HepG2 (cell line): ENCODE results near the gene VPS37D. TPM values are rescaled to one million over a fixed set of nuclear protein-coding genes. Genes with fewer than 3 reads are reported as not detected.

Experiments
- FOXP1 ChIP-seq, 2 experiments: fragments of 450-650 bp in 1 of 2; IDR thresholded peaks; 2 replicates each; pipeline ENCODE4 v1.6.1; 2017 to 2018; ENCODE audit warnings: antibody characterized with exemption in 1 of 2
- HNF4A ChIP-seq: sonication (generic); formaldehyde crosslinking; IDR thresholded peaks from 2 replicates; pipeline ENCODE4 v1.4.0; 2020; ENCODE audit warnings: missing genetic modification reagents
- KAT7 ChIP-seq: IDR thresholded peaks from 2 replicates; pipeline ENCODE4 v1.6.1; 2018; ENCODE audit warnings: borderline replicate concordance, missing compliant biosample characterization
- NCOR1 ChIP-seq: fragments of 200-600 bp; sonication (generic); IDR thresholded peaks from 2 replicates; pipeline ENCODE4 v1.7.0; 2017; ENCODE audit warnings: antibody characterized with exemption, low read length, borderline replicate concordance
- PITX1 ChIP-seq: sonication (generic); formaldehyde crosslinking; IDR thresholded peaks from 2 replicates; pipeline ENCODE4 v1.5.1; 2020; ENCODE audit warnings: mild to moderate bottlenecking, missing genetic modification reagents
- POLR2AphosphoS5 ChIP-seq: IDR thresholded peaks from 2 replicates; pipeline ENCODE4 v1.6.1; 2012; ENCODE audit warnings: low read depth, low read length
- ZFP1 ChIP-seq: IDR thresholded peaks from 2 replicates; pipeline ENCODE4 v1.6.1; 2016
- ZNF333 ChIP-seq: sonication (generic); formaldehyde crosslinking; IDR thresholded peaks from 2 replicates; pipeline ENCODE4 v1.4.0; 2020; ENCODE audit warnings: mild to moderate bottlenecking, missing genetic modification reagents, borderline replicate concordance
- ZNF670 ChIP-seq: sonication (generic); formaldehyde crosslinking; IDR thresholded peaks from 2 replicates; pipeline ENCODE4 v1.8.0; 2022; ENCODE audit warnings: mild to moderate bottlenecking, missing genetic modification reagents, borderline replicate concordance
- polyA plus RNA-seq, 8 experiments: library from polyadenylated mRNA; depleted of rRNA in 3 of 8; stranded (reverse) in 7 of 8; unstranded in 1 of 8; fragments of >200 nt; fragmentation: Illumina TruSeq in 4 of 8; extraction: Trizol in 4 of 8; gene quantifications; 2 replicates each; pipeline versions ENCODE4 v1.2.1 to v1.2.3, GENCODE V29; 2011 to 2016; ENCODE audit warnings: low read depth in 4 of 8, missing spikeins in 1 of 8, mixed read lengths in 1 of 8; ENCODE audit not compliant: insufficient read depth in 1 of 8
- total RNA-seq, 5 experiments: library from RNA; depleted of rRNA; stranded (reverse); fragments of >200 nt; fragmentation: Illumina TruSeq; extraction: Trizol; gene quantifications; 2 replicates each; pipeline ENCODE4 v1.2.3, GENCODE V29; 2016; ENCODE audit warnings: low read depth in 1 of 5
- TF ChIP-seq, protein P1 (sequence below): sonication (generic); formaldehyde crosslinking; conservative IDR thresholded peaks from 2 replicates; pipeline ENCODE4 v1.8.0; 2022; ENCODE audit warnings: mild to moderate bottlenecking, moderate library complexity, missing genetic modification reagents
- TF ChIP-seq, protein P2 (sequence below): sonication (generic); formaldehyde crosslinking; IDR thresholded peaks from 2 replicates; pipeline ENCODE4 v1.4.0; 2020; ENCODE audit warnings: mild to moderate bottlenecking, missing genetic modification reagents
- TF ChIP-seq, protein P3 (sequence below): sonication (generic); formaldehyde crosslinking; IDR thresholded peaks from 2 replicates; pipeline ENCODE4 v1.4.0; 2020; ENCODE audit warnings: missing genetic modification reagents
- TF ChIP-seq, protein P4 (sequence below): fragments of 450-650 bp; IDR thresholded peaks from 2 replicates; pipeline ENCODE4 v1.6.1; 2016
- TF ChIP-seq, protein P5 (sequence below), 2 experiments: fragments of 450-650 bp in 1 of 2; sonication (generic) in 1 of 2; formaldehyde crosslinking; IDR thresholded peaks; 2 replicates each; pipeline versions ENCODE4 v1.5.0 to v1.8.0; 2020 to 2022; ENCODE audit warnings: mild to moderate bottlenecking in 1 of 2, missing genetic modification reagents in 1 of 2
- TF ChIP-seq, protein P6 (sequence below): sonication (generic); formaldehyde crosslinking; IDR thresholded peaks from 2 replicates; pipeline ENCODE4 v1.9.0; 2021; ENCODE audit warnings: missing genetic modification reagents, borderline replicate concordance

Gene VPS37D
- total and polyA plus RNA-seq, 2 of the 13 experiments (the other 11 are each of a cell fraction or from before 2014, with no cell fraction given) = 3.8 to 6.3 TPM

DNA sequence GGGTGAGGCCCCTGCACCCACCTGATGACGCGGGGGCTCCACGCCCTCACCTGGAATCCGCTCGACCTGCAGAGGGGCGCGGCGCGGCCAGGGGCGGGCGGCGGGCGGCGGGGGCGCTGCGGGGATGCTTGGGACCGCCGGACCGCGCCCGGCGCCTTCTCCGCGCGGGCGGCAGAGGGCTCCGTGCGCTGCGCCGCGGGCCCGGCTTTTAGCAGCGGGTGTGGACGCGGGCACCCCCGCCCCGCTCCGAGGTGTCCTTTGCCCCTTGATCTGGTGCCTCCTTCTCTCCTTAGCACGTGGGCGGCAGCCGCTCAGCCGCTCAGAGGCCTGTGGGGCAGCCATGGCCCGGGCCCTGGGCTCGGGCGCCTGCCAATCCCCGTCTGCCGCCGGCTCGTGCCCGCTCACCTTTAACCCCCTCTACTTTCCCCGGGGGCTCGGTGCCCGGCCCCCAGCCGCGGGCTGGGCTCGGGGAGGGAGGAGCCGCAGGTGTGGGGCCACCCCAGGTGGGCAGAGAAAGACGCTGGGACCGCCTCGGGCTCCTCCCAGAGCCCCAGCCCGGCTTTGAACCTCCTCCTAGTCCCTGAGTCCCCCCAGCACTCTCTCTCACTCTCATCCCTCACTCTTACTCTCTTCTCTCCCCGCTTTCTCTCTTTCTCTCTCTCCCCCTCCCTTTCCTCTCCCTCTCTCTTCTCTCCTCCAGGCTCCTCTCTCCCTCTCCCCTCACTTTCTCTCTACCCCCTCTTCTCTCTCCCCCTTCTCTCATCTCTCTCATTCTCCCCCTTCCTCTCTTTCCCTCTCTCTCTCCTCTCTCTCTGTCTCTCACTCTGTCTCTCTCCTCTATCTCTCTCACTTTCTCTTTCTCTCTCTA lies 19.7 kb upstream of the VPS37D start (continued):
- TF ChIP-seq PITX1 (peak; percentile 82), ZNF333 (CRISPR knock-in tag) (peak; percentile 56; the same call in 1 of the 2 replicates), ZNF670 (CRISPR knock-in tag) (no peak), NCOR1 (peak; percentile 51; the same call in 1 of the 2 replicates), KAT7 (CRISPR knock-in tag) (no peak), POLR2AphosphoS5 (no peak; the same call in 1 of the 2 replicates), ZFP1 (CRISPR knock-in tag) (no peak), HNF4A (CRISPR knock-in tag) (peak; percentile 91), FOXP1 (IDR thresholded peaks at IDR 0.05) (no peak), FOXP1 (CRISPR knock-in tag; IDR thresholded peaks at IDR 0.05) (0 out of 2 replicates have a peak, but pooled peaks have one; percentile 11)
- TF ChIP-seq, protein P1, sequence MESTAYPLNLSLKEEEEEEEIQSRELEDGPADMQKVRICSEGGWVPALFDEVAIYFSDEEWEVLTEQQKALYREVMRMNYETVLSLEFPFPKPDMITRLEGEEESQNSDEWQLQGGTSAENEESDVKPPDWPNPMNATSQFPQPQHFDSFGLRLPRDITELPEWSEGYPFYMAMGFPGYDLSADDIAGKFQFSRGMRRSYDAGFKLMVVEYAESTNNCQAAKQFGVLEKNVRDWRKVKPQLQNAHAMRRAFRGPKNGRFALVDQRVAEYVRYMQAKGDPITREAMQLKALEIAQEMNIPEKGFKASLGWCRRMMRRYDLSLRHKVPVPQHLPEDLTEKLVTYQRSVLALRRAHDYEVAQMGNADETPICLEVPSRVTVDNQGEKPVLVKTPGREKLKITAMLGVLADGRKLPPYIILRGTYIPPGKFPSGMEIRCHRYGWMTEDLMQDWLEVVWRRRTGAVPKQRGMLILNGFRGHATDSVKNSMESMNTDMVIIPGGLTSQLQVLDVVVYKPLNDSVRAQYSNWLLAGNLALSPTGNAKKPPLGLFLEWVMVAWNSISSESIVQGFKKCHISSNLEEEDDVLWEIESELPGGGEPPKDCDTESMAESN (CRISPR knock-in tag) = no peak
- TF ChIP-seq, protein P2, sequence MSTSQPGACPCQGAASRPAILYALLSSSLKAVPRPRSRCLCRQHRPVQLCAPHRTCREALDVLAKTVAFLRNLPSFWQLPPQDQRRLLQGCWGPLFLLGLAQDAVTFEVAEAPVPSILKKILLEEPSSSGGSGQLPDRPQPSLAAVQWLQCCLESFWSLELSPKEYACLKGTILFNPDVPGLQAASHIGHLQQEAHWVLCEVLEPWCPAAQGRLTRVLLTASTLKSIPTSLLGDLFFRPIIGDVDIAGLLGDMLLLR (CRISPR knock-in tag) = peak; percentile 84
- TF ChIP-seq, protein P3, sequence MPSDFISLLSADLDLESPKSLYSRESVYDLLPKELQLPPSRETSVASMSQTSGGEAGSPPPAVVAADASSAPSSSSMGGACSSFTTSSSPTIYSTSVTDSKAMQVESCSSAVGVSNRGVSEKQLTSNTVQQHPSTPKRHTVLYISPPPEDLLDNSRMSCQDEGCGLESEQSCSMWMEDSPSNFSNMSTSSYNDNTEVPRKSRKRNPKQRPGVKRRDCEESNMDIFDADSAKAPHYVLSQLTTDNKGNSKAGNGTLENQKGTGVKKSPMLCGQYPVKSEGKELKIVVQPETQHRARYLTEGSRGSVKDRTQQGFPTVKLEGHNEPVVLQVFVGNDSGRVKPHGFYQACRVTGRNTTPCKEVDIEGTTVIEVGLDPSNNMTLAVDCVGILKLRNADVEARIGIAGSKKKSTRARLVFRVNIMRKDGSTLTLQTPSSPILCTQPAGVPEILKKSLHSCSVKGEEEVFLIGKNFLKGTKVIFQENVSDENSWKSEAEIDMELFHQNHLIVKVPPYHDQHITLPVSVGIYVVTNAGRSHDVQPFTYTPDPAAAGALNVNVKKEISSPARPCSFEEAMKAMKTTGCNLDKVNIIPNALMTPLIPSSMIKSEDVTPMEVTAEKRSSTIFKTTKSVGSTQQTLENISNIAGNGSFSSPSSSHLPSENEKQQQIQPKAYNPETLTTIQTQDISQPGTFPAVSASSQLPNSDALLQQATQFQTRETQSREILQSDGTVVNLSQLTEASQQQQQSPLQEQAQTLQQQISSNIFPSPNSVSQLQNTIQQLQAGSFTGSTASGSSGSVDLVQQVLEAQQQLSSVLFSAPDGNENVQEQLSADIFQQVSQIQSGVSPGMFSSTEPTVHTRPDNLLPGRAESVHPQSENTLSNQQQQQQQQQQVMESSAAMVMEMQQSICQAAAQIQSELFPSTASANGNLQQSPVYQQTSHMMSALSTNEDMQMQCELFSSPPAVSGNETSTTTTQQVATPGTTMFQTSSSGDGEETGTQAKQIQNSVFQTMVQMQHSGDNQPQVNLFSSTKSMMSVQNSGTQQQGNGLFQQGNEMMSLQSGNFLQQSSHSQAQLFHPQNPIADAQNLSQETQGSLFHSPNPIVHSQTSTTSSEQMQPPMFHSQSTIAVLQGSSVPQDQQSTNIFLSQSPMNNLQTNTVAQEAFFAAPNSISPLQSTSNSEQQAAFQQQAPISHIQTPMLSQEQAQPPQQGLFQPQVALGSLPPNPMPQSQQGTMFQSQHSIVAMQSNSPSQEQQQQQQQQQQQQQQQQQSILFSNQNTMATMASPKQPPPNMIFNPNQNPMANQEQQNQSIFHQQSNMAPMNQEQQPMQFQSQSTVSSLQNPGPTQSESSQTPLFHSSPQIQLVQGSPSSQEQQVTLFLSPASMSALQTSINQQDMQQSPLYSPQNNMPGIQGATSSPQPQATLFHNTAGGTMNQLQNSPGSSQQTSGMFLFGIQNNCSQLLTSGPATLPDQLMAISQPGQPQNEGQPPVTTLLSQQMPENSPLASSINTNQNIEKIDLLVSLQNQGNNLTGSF = no peak
- TF ChIP-seq, protein P4, sequence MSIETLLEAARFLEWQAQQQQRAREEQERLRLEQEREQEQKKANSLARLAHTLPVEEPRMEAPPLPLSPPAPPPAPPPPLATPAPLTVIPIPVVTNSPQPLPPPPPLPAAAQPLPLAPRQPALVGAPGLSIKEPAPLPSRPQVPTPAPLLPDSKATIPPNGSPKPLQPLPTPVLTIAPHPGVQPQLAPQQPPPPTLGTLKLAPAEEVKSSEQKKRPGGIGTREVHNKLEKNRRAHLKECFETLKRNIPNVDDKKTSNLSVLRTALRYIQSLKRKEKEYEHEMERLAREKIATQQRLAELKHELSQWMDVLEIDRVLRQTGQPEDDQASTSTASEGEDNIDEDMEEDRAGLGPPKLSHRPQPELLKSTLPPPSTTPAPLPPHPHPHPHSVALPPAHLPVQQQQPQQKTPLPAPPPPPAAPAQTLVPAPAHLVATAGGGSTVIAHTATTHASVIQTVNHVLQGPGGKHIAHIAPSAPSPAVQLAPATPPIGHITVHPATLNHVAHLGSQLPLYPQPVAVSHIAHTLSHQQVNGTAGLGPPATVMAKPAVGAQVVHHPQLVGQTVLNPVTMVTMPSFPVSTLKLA = no peak
- TF ChIP-seq, protein P5, sequence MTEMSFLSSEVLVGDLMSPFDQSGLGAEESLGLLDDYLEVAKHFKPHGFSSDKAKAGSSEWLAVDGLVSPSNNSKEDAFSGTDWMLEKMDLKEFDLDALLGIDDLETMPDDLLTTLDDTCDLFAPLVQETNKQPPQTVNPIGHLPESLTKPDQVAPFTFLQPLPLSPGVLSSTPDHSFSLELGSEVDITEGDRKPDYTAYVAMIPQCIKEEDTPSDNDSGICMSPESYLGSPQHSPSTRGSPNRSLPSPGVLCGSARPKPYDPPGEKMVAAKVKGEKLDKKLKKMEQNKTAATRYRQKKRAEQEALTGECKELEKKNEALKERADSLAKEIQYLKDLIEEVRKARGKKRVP (CRISPR knock-in tag; IDR thresholded peaks at IDR 0.05) = peak in 1 of 2 experiments; percentile 45; a peak in 1 of 4 replicates
- TF ChIP-seq, protein P6, sequence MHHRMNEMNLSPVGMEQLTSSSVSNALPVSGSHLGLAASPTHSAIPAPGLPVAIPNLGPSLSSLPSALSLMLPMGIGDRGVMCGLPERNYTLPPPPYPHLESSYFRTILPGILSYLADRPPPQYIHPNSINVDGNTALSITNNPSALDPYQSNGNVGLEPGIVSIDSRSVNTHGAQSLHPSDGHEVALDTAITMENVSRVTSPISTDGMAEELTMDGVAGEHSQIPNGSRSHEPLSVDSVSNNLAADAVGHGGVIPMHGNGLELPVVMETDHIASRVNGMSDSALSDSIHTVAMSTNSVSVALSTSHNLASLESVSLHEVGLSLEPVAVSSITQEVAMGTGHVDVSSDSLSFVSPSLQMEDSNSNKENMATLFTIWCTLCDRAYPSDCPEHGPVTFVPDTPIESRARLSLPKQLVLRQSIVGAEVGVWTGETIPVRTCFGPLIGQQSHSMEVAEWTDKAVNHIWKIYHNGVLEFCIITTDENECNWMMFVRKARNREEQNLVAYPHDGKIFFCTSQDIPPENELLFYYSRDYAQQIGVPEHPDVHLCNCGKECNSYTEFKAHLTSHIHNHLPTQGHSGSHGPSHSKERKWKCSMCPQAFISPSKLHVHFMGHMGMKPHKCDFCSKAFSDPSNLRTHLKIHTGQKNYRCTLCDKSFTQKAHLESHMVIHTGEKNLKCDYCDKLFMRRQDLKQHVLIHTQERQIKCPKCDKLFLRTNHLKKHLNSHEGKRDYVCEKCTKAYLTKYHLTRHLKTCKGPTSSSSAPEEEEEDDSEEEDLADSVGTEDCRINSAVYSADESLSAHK (CRISPR knock-in tag) = no peak
